Measurements from ENCODE around the gene AURKAIP1. TPM values are rescaled to one million over a fixed set of nuclear protein-coding genes. Genes with fewer than 3 reads are reported as not detected.
A peak's percentile ranks its signal among the peaks of the same experiment; 100 is the strongest.

The AURKAIP1 gene
- total RNA-seq, 2 donors from 2014 or later, result 152 to 161 TPM

DNA sequence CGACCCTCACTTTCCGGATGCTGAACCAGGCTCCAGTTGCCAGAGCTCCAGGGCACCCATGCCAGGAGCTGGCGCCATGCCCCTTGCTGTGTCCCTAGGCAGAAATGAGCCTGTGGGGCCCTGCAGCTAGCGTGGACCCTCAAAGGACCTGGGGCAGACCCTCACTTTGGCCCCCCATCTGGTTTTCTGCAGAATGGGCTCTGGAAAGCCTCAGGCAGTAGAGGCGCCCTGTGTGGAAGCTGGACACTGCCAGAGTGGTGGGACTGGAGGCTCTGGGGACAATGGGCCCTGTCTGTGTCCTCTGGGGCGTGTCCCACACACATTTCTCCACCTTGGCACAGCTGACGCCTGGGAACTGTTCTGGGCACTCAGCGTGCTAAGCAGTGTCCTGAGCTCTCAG is 6.3 kb upstream of the AURKAIP1 start:
- Histone ChIP-seq H3K9me3 (no peaks in the 10 kb centered on the region), H3K27ac (no peak overlapping the region), H3K27me3 (replicated peaks; ENCODE audit: insufficient read depth) (no peaks in the 10 kb centered on the region), H3K4me1 (replicated peaks) (no peaks in the 10 kb centered on the region), H3K4me3 (no peak overlapping the region), H3K36me3 (peaks cover 6% of the 10 kb centered on the region in 2 donors)
- TF ChIP-seq, protein P1, sequence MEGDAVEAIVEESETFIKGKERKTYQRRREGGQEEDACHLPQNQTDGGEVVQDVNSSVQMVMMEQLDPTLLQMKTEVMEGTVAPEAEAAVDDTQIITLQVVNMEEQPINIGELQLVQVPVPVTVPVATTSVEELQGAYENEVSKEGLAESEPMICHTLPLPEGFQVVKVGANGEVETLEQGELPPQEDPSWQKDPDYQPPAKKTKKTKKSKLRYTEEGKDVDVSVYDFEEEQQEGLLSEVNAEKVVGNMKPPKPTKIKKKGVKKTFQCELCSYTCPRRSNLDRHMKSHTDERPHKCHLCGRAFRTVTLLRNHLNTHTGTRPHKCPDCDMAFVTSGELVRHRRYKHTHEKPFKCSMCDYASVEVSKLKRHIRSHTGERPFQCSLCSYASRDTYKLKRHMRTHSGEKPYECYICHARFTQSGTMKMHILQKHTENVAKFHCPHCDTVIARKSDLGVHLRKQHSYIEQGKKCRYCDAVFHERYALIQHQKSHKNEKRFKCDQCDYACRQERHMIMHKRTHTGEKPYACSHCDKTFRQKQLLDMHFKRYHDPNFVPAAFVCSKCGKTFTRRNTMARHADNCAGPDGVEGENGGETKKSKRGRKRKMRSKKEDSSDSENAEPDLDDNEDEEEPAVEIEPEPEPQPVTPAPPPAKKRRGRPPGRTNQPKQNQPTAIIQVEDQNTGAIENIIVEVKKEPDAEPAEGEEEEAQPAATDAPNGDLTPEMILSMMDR (IDR thresholded peaks at IDR 0.05), result no peak
- no peak for TF ChIP-seq POLR2AphosphoS5 (IDR thresholded peaks at IDR 0.05)
- no peak for TF ChIP-seq POLR2A (IDR thresholded peaks at IDR 0.05)
- no peak for DNase-seq (ENCODE audit: low spot score)
- intact Hi-C loops (cut with DNase I), result no loop called here
- WGBS, result 86% methylated on average over 5 of the region's 8 CpGs

- Histone ChIP-seq H3K27ac (no peak overlapping the region), H3K36me3 (peaks cover 1 to 2% of the 10 kb centered on the region in 2 donors), H3K27me3 (replicated peaks; ENCODE audit: insufficient read depth) (no peaks in the 10 kb centered on the region), H3K9me3 (no peaks in the 10 kb centered on the region), H3K4me1 (replicated peaks) (peaks cover 1% of the 10 kb centered on the region), H3K4me3 (no peak overlapping the region)
- 85% methylated on average over 12 of the region's 16 CpGs for WGBS
- no peak for DNase-seq (ENCODE audit: low spot score)
- TF ChIP-seq POLR2A (IDR thresholded peaks at IDR 0.05), result no peak
- intact Hi-C loops (cut with DNase I), result no loop called here
Measured at GRCh38 chr1:1380860-1381259, 5.9 kb upstream of the AURKAIP1 start.

DNA sequence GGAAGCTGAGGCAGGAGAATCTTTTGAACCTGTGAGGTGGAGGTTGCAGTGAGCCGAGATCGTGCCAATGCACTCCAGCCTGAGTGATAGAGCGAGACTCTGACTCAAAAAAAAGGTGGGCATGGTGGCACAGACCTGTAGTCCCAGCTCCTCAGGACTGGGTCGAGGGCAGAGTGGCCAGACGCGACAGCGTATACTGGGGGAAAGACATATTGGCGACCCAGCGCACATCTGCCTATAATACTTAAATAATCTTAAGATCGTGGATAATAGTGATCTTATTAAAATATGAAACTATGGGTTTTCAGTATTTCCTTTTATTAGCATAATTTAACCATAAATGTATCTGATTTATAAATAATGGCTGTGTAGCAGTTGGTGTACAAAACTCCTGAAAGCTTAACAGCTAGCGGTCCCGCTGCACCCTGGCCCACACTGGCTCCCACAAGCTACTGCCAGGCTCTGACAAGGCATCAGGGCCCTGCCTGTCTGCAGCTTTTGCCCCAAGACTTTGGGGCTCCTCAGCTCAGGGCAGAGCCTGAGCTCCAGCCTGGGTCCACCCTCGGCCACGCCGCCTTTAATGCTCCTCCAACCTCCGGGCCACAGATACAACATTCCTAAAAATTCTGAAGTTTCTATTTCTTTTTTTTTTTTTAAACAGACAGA is 2.7 kb upstream of the AURKAIP1 start:
- Histone ChIP-seq H3K27me3 (replicated peaks; ENCODE audit: insufficient read depth) (no peaks in the 10 kb centered on the region), H3K27ac (no peak overlapping the region), H3K4me1 (replicated peaks) (peaks cover 12% of the 10 kb centered on the region), H3K9me3 (no peaks in the 10 kb centered on the region), H3K36me3 (no peaks in the 10 kb centered on the region), H3K4me3 (no peak overlapping the region)
- no peak for TF ChIP-seq POLR2A (IDR thresholded peaks at IDR 0.05)
- WGBS, result 94% methylated on average over 16 of the region's 16 CpGs
- intact Hi-C loops (cut with DNase I), result no loop called here
- DNase-seq (ENCODE audit: low spot score), result no peak

- WGBS, result 85% methylated on average over 10 of the region's 10 CpGs
- no peaks in the 10 kb centered on the region for H3K27me3 ChIP-seq (replicated peaks; ENCODE audit: insufficient read depth)
- TF ChIP-seq POLR2A (IDR thresholded peaks at IDR 0.05) (no peak), POLR2AphosphoS5 (IDR thresholded peaks at IDR 0.05) (no peak)
- TF ChIP-seq, protein P1 (IDR thresholded peaks at IDR 0.05), result no peak
- intact Hi-C loops (cut with DNase I), result no loop called here
- no peak overlapping the region for H3K27ac ChIP-seq
- H3K36me3 ChIP-seq, result no peaks in the 10 kb centered on the region
- H3K4me1 ChIP-seq (replicated peaks), result peaks cover 17% of the 10 kb centered on the region
- no peaks in the 10 kb centered on the region for H3K9me3 ChIP-seq
- H3K4me3 ChIP-seq, result no peak overlapping the region
- no peak for DNase-seq (ENCODE audit: low spot score)
Measured at GRCh38 chr1:1376551-1377226, 1.7 kb upstream of the AURKAIP1 start.

GRCh38 chr1:1374589-1374928 is 448 bp downstream of the AURKAIP1 start:
- Histone ChIP-seq H3K27me3 (replicated peaks; ENCODE audit: insufficient read depth) (no peaks in the 10 kb centered on the region), H3K27ac (peak overlapping the region; percentile 88 to 91), H3K36me3 (no peaks in the 10 kb centered on the region), H3K9me3 (no peaks in the 10 kb centered on the region), H3K4me1 (replicated peaks) (peaks cover 17% of the 10 kb centered on the region), H3K4me3 (peak overlapping the region; percentile 96 to 98)
- intact Hi-C loops (cut with DNase I), result loop anchor here (5.0 kb wide), 1 partner anchor 252 kb away; no protein-coding TSS in a partner anchor
- under 1% methylated on average over 13 of the region's 24 CpGs for WGBS
- TF ChIP-seq, protein P1 (IDR thresholded peaks at IDR 0.05), result no peak
- TF ChIP-seq POLR2AphosphoS5 (IDR thresholded peaks at IDR 0.05), result no peak
- TF ChIP-seq POLR2A (IDR thresholded peaks at IDR 0.05), result no peak
- DNase-seq (ENCODE audit: low spot score), result no peak
